Fibroblast of the aortic adventitia (primary cell): ENCODE measurements around the gene PRKRA. TPM values are rescaled to one million over a fixed set of nuclear protein-coding genes. Genes with fewer than 3 reads are reported as not detected.

Source experiments
- DNase-seq: peaks from one replicate; pipeline ENCODE4 v3.0.0-alpha.2; 2010; ENCODE audit warnings: low read depth
- H3K4me3 ChIP-seq: 2 replicates; pipeline ENCODE4 v1.5.1; 2011; ENCODE audit warnings: low read depth, mild to moderate bottlenecking, control low read depth, low read length, moderate library complexity
- total RNA-seq: library from RNA; depleted of rRNA; stranded (reverse); fragments of >200 nt; gene quantifications from 2 replicates; pipeline ENCODE4 v1.2.3, GENCODE V29; 2012; ENCODE audit warnings: low replicate concordance
- TF ChIP-seq, protein P1 (sequence below): IDR thresholded peaks from 2 replicates; pipeline ENCODE4 v1.5.1; 2011; ENCODE audit warnings: mild to moderate bottlenecking, low read length, control low read depth, inconsistent platforms; ENCODE audit not compliant: insufficient read depth

The PRKRA gene
- total RNA-seq, 1 donor, result 55.8 TPM

DNA sequence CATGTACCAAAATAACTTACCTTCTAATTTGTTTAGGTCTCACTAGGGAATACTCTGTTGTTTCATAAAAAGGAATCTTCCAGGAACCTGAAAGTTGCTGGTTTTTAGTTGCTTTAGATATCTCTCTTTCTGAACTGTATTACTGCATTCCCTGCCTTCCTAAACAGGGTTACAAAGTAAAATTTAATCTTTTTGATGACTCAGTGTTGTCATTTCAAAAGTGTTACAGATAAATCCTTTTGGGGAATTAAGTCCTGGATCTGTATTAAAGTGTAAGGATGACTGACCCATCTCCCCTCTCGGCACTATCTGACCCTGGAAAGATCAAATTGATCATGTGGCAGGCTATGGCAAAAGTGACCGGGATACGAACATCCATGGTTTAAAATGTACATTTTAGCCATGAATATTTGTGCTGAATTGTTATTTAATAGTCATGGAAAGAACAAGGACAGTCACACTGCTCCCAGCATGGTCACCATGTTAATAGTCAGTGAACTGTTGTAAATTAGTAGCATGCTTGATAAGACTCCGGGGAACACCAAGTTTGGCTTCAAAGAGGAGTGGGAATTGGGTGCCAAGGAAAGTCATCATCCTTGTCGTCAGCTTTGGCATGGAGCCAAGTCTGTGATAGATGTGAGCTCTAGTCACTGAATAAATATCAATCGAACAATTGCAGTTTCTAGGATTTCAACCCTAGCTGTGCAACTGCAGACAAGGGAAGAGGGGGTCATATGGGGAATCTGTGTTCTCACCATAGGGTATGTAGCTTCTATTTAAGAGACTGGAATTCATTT, 33.5 kb upstream of the PRKRA start:
- DNase-seq, result peak; percentile 62
- no peak overlapping the region for H3K4me3 ChIP-seq
- TF ChIP-seq, protein P1, sequence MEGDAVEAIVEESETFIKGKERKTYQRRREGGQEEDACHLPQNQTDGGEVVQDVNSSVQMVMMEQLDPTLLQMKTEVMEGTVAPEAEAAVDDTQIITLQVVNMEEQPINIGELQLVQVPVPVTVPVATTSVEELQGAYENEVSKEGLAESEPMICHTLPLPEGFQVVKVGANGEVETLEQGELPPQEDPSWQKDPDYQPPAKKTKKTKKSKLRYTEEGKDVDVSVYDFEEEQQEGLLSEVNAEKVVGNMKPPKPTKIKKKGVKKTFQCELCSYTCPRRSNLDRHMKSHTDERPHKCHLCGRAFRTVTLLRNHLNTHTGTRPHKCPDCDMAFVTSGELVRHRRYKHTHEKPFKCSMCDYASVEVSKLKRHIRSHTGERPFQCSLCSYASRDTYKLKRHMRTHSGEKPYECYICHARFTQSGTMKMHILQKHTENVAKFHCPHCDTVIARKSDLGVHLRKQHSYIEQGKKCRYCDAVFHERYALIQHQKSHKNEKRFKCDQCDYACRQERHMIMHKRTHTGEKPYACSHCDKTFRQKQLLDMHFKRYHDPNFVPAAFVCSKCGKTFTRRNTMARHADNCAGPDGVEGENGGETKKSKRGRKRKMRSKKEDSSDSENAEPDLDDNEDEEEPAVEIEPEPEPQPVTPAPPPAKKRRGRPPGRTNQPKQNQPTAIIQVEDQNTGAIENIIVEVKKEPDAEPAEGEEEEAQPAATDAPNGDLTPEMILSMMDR, result no peak

DNA sequence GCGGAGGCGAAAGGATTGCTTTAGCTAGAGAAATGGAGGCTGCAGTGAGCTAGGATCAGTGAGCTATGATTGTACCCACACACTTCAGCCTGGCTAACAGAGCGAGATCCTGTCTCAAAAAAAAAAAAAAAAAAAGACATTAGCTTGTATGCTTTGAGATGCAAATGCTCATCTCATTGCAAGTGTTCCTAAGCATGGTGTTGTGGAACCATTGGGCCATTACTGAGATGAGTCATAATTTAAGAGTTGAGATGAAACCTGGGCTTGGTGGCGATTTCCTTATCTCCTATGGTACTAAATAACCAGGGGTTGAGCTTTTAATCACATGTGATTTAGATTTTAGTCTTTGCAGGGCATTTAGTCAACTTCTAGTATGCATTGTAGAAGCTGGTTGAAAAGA, 31.5 kb upstream of the PRKRA start:
- peak overlapping the region; percentile 34 for H3K4me3 ChIP-seq
- DNase-seq, result no peak
- TF ChIP-seq, protein P1, result no peak

DNA sequence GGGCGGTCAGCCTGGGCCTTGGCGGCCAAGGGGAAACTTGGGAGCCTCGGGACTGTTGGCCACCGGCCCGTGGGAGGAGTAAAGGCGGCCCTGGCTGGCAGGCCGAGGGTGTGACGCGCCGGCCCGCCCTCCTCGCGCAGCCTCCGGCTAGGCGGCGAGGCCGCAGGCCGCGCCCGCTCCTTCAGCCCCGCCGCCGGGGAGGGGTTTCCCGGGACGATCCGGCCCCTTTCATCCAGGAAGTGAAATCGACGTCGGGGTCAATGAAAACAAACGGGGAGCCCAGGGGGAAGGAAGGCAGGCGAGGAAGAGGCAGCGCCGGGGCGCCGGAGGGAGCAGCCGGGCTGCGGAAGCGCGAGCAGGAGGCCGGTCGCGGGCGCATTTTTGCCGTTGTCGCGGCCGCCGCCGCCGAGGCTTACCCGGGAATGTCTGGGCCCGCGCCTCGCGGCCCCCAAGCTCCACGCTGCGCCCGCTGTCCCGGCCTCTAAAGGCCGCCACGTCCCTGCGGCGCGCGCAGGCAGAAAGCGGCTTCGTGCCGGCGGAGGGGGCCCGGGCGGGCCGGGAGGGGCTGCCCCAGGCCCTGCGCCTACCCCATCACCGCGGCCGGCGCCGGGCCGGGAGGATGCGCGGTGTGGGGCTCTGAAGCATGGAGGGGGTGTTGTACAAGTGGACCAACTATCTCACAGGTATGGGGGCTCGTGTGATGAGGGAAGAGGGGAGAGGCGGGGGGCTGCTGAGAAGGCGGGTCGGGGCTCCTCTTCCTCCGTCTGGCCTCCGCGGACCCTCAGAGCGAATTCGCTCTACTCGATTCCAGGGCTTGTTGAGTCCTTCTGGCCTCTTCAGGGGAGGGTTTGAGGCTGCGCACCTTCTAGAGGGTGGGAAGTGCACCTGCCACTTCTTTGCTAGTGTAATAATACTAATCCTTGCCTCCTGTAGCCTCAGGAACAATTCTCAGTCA, 29.5 kb upstream of the PRKRA start, which contains the start of gene PLEKHA3:
PLEKHA3 (plus strand) TSS at position 231 of the 955 bp plus-strand sequence; CDS start at position 644, 413 bp downstream.
- TF ChIP-seq, protein P1, result no peak
- peak; percentile 96 for DNase-seq
- peak within 1 kb of the TSS; percentile 97 for H3K4me3 ChIP-seq

DNA sequence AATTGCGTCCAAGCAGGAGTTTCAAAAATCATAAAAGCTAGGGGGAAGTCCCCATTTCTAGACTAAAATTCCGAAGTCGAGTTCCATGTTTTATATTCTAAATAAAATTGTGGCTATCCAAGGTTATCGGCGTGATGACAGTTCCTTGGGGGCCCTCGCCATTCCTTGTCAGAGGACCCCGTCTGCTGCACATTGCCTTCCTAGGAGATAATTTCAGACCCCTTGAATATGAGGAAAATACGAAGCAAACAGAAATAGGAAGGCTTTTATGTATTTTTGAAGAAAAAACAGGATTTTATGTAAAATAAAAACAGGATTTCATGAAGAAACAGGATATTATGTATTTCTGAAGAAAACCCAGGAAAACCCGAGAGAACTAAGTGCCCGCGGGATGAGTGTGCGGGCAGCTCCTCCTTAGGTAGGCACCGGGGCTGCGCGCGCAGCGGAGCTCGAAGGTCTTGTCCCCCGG, 28.8 kb upstream of the PRKRA start:
- no peak for DNase-seq
- TF ChIP-seq, protein P1, result no peak
- H3K4me3 ChIP-seq, result peak overlapping the region; percentile 47

DNA sequence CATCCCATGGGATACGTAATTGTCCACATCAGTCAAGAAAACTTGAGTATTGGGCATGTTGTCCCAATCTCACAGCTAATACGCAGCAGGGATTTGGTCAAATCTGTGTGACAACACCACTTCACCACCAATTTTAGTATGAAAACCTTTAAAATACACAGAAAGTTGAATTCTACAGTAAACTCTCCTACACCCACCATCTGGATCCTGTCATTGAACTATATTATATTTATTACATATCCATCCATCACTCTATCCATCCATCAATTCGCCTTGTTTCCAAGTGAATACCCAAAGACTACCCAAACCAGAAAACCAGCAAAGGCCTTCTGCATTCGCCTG, 28.3 kb upstream of the PRKRA start:
- TF ChIP-seq, protein P1, result no peak
- peak overlapping the region; percentile 97 for H3K4me3 ChIP-seq
- DNase-seq, result no peak

DNA sequence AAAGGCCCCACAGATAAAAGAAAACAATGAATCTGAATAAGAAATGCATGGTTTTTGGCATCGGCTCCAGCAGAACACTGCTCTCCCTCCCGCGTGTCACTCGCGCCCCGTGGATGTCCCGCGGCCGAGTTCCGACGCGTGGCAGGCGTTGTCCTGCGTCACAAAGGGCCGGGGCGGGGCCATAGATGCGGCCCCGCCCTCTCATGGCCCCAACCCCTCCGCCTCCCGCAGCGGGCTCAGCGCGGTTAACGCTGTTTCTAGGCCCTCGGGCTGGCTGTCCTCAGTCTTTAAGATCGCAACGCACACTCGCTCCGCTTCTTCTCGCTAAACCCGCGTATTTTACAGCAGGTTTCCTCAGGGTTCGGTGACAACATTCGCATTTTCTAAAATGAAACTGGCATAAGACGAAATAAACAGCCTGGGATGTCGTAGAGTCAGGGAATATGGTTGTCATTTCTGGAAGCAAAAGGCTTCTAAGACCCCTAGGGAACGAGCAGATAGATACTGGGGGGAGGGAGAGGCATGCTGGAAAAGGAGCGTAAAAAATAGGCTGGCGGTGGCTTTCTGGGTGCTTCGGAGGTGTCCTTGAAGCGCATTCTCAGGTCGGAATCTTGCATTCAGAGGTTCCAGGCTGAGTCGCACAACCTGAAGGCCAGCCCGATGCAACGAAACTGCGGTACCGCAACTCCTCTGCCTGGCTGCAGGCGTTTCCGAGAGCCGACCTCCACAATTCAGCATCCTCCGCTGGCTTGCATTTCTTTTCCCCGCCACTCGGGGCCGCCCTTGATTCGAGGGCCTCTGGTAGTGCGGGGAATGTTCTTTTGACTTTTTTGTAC, 27.7 kb upstream of the PRKRA start, which contains the start of gene FKBP7:
FKBP7 (minus strand) TSS at position 162 of the 836 bp plus-strand sequence; CDS start at position 61, 101 bp downstream.
- TF ChIP-seq, protein P1, result peak; percentile 60
- peak within 1 kb of the TSS; percentile 97 for H3K4me3 ChIP-seq
- DNase-seq, result peak; percentile 79
